Glutamatergic neuron (in vitro differentiated cells): Measurements from ENCODE around the gene ZNRD2. TPM values are rescaled to one million over a fixed set of nuclear protein-coding genes. Genes with fewer than 3 reads are reported as not detected.
"Not testable (repeated sequence)": the region's sequence is repeated elsewhere in the genome, so short reads cannot be mapped to it uniquely, and the experiment has no call there.

Source experiments
- DNase-seq: peaks from one replicate; pipeline ENCODE4 v3.0.0; 2022
- H3K27ac Mint-ChIP-seq: one replicate; pipeline ENCODE4 v1.8.0; 2020; ENCODE audit warnings: mild to moderate bottlenecking, mixed read lengths, inconsistent platforms; ENCODE audit not compliant: unreplicated experiment
- H3K27me3 Mint-ChIP-seq: one replicate; pipeline ENCODE4 v1.8.0; 2020; ENCODE audit warnings: mild to moderate bottlenecking, moderate library complexity, mixed read lengths, inconsistent platforms; ENCODE audit not compliant: unreplicated experiment
- H3K36me3 Mint-ChIP-seq: one replicate; pipeline ENCODE4 v1.8.0; 2020; ENCODE audit warnings: mild to moderate bottlenecking, mixed read lengths, inconsistent platforms; ENCODE audit not compliant: unreplicated experiment
- H3K4me1 Mint-ChIP-seq: one replicate; pipeline ENCODE4 v1.8.0; 2020; ENCODE audit warnings: mild to moderate bottlenecking, low read depth, mixed read lengths, inconsistent platforms; ENCODE audit not compliant: unreplicated experiment
- H3K4me3 Mint-ChIP-seq: one replicate; pipeline ENCODE4 v1.8.0; 2020; ENCODE audit warnings: mild to moderate bottlenecking, mixed read lengths, inconsistent platforms; ENCODE audit not compliant: unreplicated experiment
- H3K9me3 Mint-ChIP-seq: one replicate; pipeline ENCODE4 v1.8.0; 2020; ENCODE audit warnings: mild to moderate bottlenecking, moderate library complexity, mixed read lengths, inconsistent platforms; ENCODE audit not compliant: unreplicated experiment
- CTCF ChIP-seq: fragments of 200-600 bp; sonication (generic); IDR thresholded peaks from one replicate; pipeline ENCODE4 v1.5.0; 2021; ENCODE audit not compliant: partially characterized antibody, unreplicated experiment
- total RNA-seq: library from RNA; stranded (reverse); fragmentation: NEBNext Ultra II Directional; extraction: Animal tissue kit (Norgen Biotek cat#: 25700); gene quantifications from one replicate; pipeline ENCODE4 v1.2.1, GENCODE V29; 2021; ENCODE audit not compliant: unreplicated experiment

The ZNRD2 gene
- total RNA-seq, 1 donor from 2014 or later, result 37.9 TPM

- Mint-ChIP-seq H3K27ac (no peak overlapping the region), H3K36me3 (no peaks in the 10 kb centered on the region), H3K4me1 (peaks cover 10% of the 10 kb centered on the region), H3K27me3 (peaks cover 14% of the 10 kb centered on the region), H3K4me3 (peak overlapping the region; percentile 59), H3K9me3 (peaks cover 8% of the 10 kb centered on the region)
- DNase-seq, result no peak
- no peak for TF ChIP-seq CTCF
Observed at GRCh38 chr11:65559951-65560537, 10.2 kb upstream of the ZNRD2 start.

GRCh38 chr11:65560555-65561418, 9.5 kb upstream of the ZNRD2 start:
- Mint-ChIP-seq H3K4me3 (peak overlapping the region; percentile 59), H3K4me1 (peaks cover 6% of the 10 kb centered on the region), H3K27ac (no peak overlapping the region), H3K9me3 (peaks cover 8% of the 10 kb centered on the region), H3K36me3 (no peaks in the 10 kb centered on the region), H3K27me3 (peaks cover 14% of the 10 kb centered on the region)
- peak; percentile 68 for DNase-seq
- no peak for TF ChIP-seq CTCF

- Mint-ChIP-seq H3K9me3 (peaks cover 4% of the 10 kb centered on the region), H3K27me3 (peaks cover 9% of the 10 kb centered on the region), H3K4me1 (peaks cover 3% of the 10 kb centered on the region), H3K4me3 (peak overlapping the region; percentile 40), H3K36me3 (no peaks in the 10 kb centered on the region), H3K27ac (peak overlapping the region; percentile 50)
- TF ChIP-seq CTCF, result no peak
- no peak for DNase-seq
Observed at GRCh38 chr11:65562020-65562419, 8.3 kb upstream of the ZNRD2 start.

- no peak overlapping the region for H3K27ac Mint-ChIP-seq
- H3K27me3 Mint-ChIP-seq, result peaks cover 5% of the 10 kb centered on the region
- H3K4me3 Mint-ChIP-seq, result no peak overlapping the region
- DNase-seq, result no peak
- no peak for TF ChIP-seq CTCF
- H3K9me3 Mint-ChIP-seq, result peaks cover 4% of the 10 kb centered on the region
- peaks cover 3% of the 10 kb centered on the region for H3K4me1 Mint-ChIP-seq
- no peaks in the 10 kb centered on the region for H3K36me3 Mint-ChIP-seq
Observed at GRCh38 chr11:65562788-65563187, 7.5 kb upstream of the ZNRD2 start.

GRCh38 chr11:65563601-65564000, 6.7 kb upstream of the ZNRD2 start:
- Mint-ChIP-seq H3K4me1 (peaks cover 4% of the 10 kb centered on the region), H3K9me3 (peaks cover 5% of the 10 kb centered on the region), H3K27me3 (peaks cover 5% of the 10 kb centered on the region), H3K27ac (no peak overlapping the region), H3K4me3 (no peak overlapping the region), H3K36me3 (no peaks in the 10 kb centered on the region)
- DNase-seq, result no peak
- no peak for TF ChIP-seq CTCF

GRCh38 chr11:65564879-65565559, 5.3 kb upstream of the ZNRD2 start:
- peaks cover 11% of the 10 kb centered on the region for H3K9me3 Mint-ChIP-seq
- DNase-seq, H3K4me1 Mint-ChIP-seq, H3K4me3 Mint-ChIP-seq, H3K27ac Mint-ChIP-seq, H3K27me3 Mint-ChIP-seq, H3K36me3 Mint-ChIP-seq: not testable (repeated sequence)
